K562 (cell line): ENCODE data around the gene PPP3CB. TPM values are rescaled to one million over a fixed set of nuclear protein-coding genes. Genes with fewer than 3 reads are reported as not detected.

Experiments used
- BHLHE40 ChIP-seq: IDR thresholded peaks from 2 replicates; pipeline ENCODE4 v1.6.1; 2011; ENCODE audit warnings: low read length, improper control_type of control experiment
- CEBPG ChIP-seq, 3 experiments: fragments of 200-800 bp in 1 of 3; sonication (Bioruptor generic) in 1 of 3; sonication (generic) in 1 of 3; formaldehyde crosslinking in 1 of 3; IDR thresholded peaks in 2 of 3; conservative IDR thresholded peaks in 1 of 3; 2 replicates each; pipeline versions ENCODE4 v1.6.1 to v1.8.0; 2016 to 2022; ENCODE audit warnings: missing compliant biosample characterization in 2 of 3, missing genetic modification characterization in 2 of 3, mild to moderate bottlenecking in 1 of 3, missing genetic modification reagents in 1 of 3
- DDX20 ChIP-seq: fragments of 450-650 bp; IDR thresholded peaks from 2 replicates; pipeline ENCODE4 v1.6.1; 2016; ENCODE audit warnings: missing genetic modification characterization, low read depth, mild to moderate bottlenecking, missing compliant biosample characterization, moderate library complexity
- ELF2 ChIP-seq: fragments of 250-450 bp; sonication (Bioruptor Pico); IDR thresholded peaks from 2 replicates; pipeline ENCODE4 v1.5.0; 2021; ENCODE audit warnings: mild to moderate bottlenecking
- FOXM1 ChIP-seq, 2 experiments: fragments of 450-650 bp in 1 of 2; sonication (generic) in 1 of 2; formaldehyde crosslinking in 1 of 2; IDR thresholded peaks; 2 replicates each; pipeline versions ENCODE4 v1.6.1 to v1.9.0; 2017 to 2022; ENCODE audit warnings: low read depth in 2 of 2, mild to moderate bottlenecking in 2 of 2, missing genetic modification reagents in 1 of 2, moderate library complexity in 1 of 2
- FUS ChIP-seq: fragments of 200-400 bp; formaldehyde crosslinking; optimal IDR thresholded peaks from 2 replicates; pipeline ENCODE3; 2017; ENCODE audit warnings: low read depth, low read length
- HMG20A ChIP-seq: fragments of 450-650 bp; formaldehyde crosslinking; conservative IDR thresholded peaks from 2 replicates; pipeline ENCODE4 v1.4.0; 2020; ENCODE audit warnings: mild to moderate bottlenecking, mixed read lengths
- HMGN3 ChIP-seq: IDR thresholded peaks from 2 replicates; pipeline ENCODE4 v1.6.1; 2011; ENCODE audit warnings: borderline replicate concordance, low read depth, mild to moderate bottlenecking, mixed read lengths, low read length; ENCODE audit not compliant: insufficient read length; ENCODE audit errors: extremely low read depth
- HNRNPLL ChIP-seq: fragments of 200-400 bp; formaldehyde crosslinking; IDR thresholded peaks from 2 replicates; pipeline ENCODE4 v1.6.1; 2017; ENCODE audit warnings: low read length, low read depth, mild to moderate bottlenecking; ENCODE audit not compliant: poor library complexity, severe bottlenecking
- MTA1 ChIP-seq: fragments of 450-650 bp; IDR thresholded peaks from 2 replicates; pipeline ENCODE4 v1.6.1; 2017; ENCODE audit warnings: borderline replicate concordance
- NFIC ChIP-seq: fragments of 450-650 bp; IDR thresholded peaks from 2 replicates; pipeline ENCODE4 v1.6.1; 2017; ENCODE audit warnings: mild to moderate bottlenecking, inconsistent platforms
- PCBP2 ChIP-seq: fragments of 200-400 bp; formaldehyde crosslinking; IDR thresholded peaks from 2 replicates; pipeline ENCODE4 v1.6.1; 2018; ENCODE audit warnings: low read length, low read depth, mild to moderate bottlenecking, moderate library complexity; ENCODE audit not compliant: poor library complexity, severe bottlenecking
- PHF20 ChIP-seq: fragments of 450-650 bp; IDR thresholded peaks from 2 replicates; pipeline ENCODE4 v1.6.1; 2018; ENCODE audit not compliant: partially characterized antibody
- POLR2A ChIP-seq: fragments of 450-650 bp; conservative IDR thresholded peaks from 2 replicates; pipeline ENCODE4 v1.6.1; 2016
- PRPF4 ChIP-seq: fragments of 200-400 bp; formaldehyde crosslinking; IDR thresholded peaks from one replicate; pipeline ENCODE4 v1.6.1; 2017; ENCODE audit warnings: low read length, low read depth, mild to moderate bottlenecking; ENCODE audit not compliant: insufficient read depth, poor library complexity, severe bottlenecking
- SIX5 ChIP-seq, 2 experiments: IDR thresholded peaks; 2 replicates each; pipeline ENCODE4 v1.6.1; 2011; ENCODE audit warnings: low read length in 2 of 2, borderline replicate concordance in 1 of 2, low read depth in 1 of 2, mild to moderate bottlenecking in 1 of 2, moderate library complexity in 1 of 2; ENCODE audit not compliant: insufficient read depth in 1 of 2
- TAF7 ChIP-seq: fragments of 450-650 bp; IDR thresholded peaks from 2 replicates; pipeline ENCODE4 v1.6.1; 2016; ENCODE audit warnings: missing genetic modification characterization, missing compliant biosample characterization
- YBX1 ChIP-seq: fragments of 450-650 bp; IDR thresholded peaks from 2 replicates; pipeline ENCODE4 v1.7.1; 2016; ENCODE audit warnings: mild to moderate bottlenecking
- ZFPM2 ChIP-seq: fragments of 250-450 bp; sonication (Bioruptor Pico); IDR thresholded peaks from 2 replicates; pipeline ENCODE4 v1.5.1; 2022; ENCODE audit warnings: mild to moderate bottlenecking
- ZNF133 ChIP-seq: fragments of 250-450 bp; sonication (Bioruptor Pico); IDR thresholded peaks from 2 replicates; pipeline ENCODE4 v1.4.0; 2020; ENCODE audit warnings: mild to moderate bottlenecking
- ZNF444 ChIP-seq: fragments of 250-450 bp; sonication (Bioruptor Pico); IDR thresholded peaks from 2 replicates; pipeline ENCODE4 v1.4.0; 2020; ENCODE audit warnings: mild to moderate bottlenecking, moderate library complexity
- ZNF584 ChIP-seq: fragments of 200-800 bp; sonication (Bioruptor generic); IDR thresholded peaks from 2 replicates; pipeline ENCODE4 v1.6.1; 2016; ENCODE audit warnings: low read depth, mild to moderate bottlenecking, missing genetic modification characterization, missing compliant biosample characterization
- polyA plus RNA-seq, 8 experiments: library from polyadenylated mRNA; depleted of rRNA in 4 of 8; stranded (reverse) in 5 of 8; unstranded in 3 of 8; fragments of >200 nt; fragmentation: Nextera tagmentation in 2 of 8; fragmentation: Illumina TruSeq in 1 of 8; extraction: Ambion mirVana in 2 of 8; extraction: Trizol in 1 of 8; gene quantifications; 2 replicates each; pipeline versions ENCODE4 v1.2.1 to v1.2.3, GENCODE V29; 2011 to 2014; ENCODE audit warnings: inconsistent platforms in 1 of 8, missing spikeins in 1 of 8
- total RNA-seq, 7 experiments: library from RNA; depleted of rRNA in 6 of 7; stranded (reverse); fragments of >200 nt in 6 of 7; fragmentation: Illumina TruSeq in 2 of 7; extraction: Trizol in 2 of 7; gene quantifications; 2 replicates each; pipeline versions ENCODE4 v1.2.1 to v1.2.3, GENCODE V29; 2011 to 2021; ENCODE audit warnings: low replicate concordance in 1 of 7
- TF ChIP-seq, protein P1 (sequence below): fragments of 450-650 bp; formaldehyde crosslinking; IDR thresholded peaks from 2 replicates; pipeline ENCODE4 v1.4.0; 2022; ENCODE audit warnings: missing genetic modification characterization
- TF ChIP-seq, protein P2 (sequence below): sonication (generic); formaldehyde crosslinking; IDR thresholded peaks from 2 replicates; pipeline ENCODE4 v1.8.1; 2023; ENCODE audit warnings: mild to moderate bottlenecking, missing genetic modification reagents
- TF ChIP-seq, protein P3 (sequence below): fragments of 450-650 bp; IDR thresholded peaks from 2 replicates; pipeline ENCODE4 v1.6.1; 2016; ENCODE audit warnings: missing biosample characterization, missing genetic modification characterization

PPP3CB gene
- total and polyA plus RNA-seq, 9 of the 15 experiments (the other 6 are each of a cell fraction or from before 2014, with no cell fraction given): 9.6 to 27.6 (median 17.8) TPM

GRCh38 chr10:73495226-73495883 is 469 bp downstream of the PPP3CB start (continued):
- TF ChIP-seq PRPF4 (peak; percentile 45), ZNF444 (CRISPR knock-in tag) (no peak), FUS (no peak), CEBPG (CRISPR knock-in tag; IDR thresholded peaks at IDR 0.05) (no peak), CEBPG (tag; conservative IDR thresholded peaks at IDR 0.05 in 1 of 2, IDR thresholded peaks at IDR 0.05 in 1 of 2) (no peak), DDX20 (tag) (no peak), SIX5 (IDR thresholded peaks at IDR 0.05; ENCODE audit: borderline replicate concordance in 1 of 2, insufficient read depth in 1 of 2, low read depth in 1 of 2, low read length in 2 of 2) (no peak), PCBP2 (no peak), YBX1 (no peak), MTA1 (no peak), ZNF584 (CRISPR knock-in tag) (no peak), ELF2 (peak; percentile 61; the same call in 1 of the 2 replicates), NFIC (peak; percentile 37), TAF7 (tag) (0 out of 2 replicates have a peak, but pooled peaks have one; percentile 58), HNRNPLL (peak; percentile 40), ZFPM2 (CRISPR knock-in tag) (no peak), HMG20A (CRISPR knock-in tag) (no peak), HMGN3 (peak; percentile 90), PHF20 (peak; percentile 15), BHLHE40 (no peak), FOXM1 (IDR thresholded peaks at IDR 0.05; ENCODE audit: low read depth) (no peak), FOXM1 (CRISPR knock-in tag; IDR thresholded peaks at IDR 0.05; ENCODE audit: low read depth) (no peak), ZNF133 (CRISPR knock-in tag) (no peak), POLR2A (peak; percentile 93)
- TF ChIP-seq, protein P1, sequence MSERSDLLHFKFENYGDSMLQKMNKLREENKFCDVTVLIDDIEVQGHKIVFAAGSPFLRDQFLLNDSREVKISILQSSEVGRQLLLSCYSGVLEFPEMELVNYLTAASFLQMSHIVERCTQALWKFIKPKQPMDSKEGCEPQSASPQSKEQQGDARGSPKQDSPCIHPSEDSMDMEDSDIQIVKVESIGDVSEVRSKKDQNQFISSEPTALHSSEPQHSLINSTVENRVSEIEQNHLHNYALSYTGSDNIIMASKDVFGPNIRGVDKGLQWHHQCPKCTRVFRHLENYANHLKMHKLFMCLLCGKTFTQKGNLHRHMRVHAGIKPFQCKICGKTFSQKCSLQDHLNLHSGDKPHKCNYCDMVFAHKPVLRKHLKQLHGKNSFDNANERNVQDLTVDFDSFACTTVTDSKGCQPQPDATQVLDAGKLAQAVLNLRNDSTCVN (CRISPR knock-in tag): no peak
- TF ChIP-seq, protein P2, sequence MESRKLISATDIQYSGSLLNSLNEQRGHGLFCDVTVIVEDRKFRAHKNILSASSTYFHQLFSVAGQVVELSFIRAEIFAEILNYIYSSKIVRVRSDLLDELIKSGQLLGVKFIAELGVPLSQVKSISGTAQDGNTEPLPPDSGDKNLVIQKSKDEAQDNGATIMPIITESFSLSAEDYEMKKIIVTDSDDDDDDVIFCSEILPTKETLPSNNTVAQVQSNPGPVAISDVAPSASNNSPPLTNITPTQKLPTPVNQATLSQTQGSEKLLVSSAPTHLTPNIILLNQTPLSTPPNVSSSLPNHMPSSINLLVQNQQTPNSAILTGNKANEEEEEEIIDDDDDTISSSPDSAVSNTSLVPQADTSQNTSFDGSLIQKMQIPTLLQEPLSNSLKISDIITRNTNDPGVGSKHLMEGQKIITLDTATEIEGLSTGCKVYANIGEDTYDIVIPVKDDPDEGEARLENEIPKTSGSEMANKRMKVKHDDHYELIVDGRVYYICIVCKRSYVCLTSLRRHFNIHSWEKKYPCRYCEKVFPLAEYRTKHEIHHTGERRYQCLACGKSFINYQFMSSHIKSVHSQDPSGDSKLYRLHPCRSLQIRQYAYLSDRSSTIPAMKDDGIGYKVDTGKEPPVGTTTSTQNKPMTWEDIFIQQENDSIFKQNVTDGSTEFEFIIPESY (CRISPR knock-in tag): no peak; the same call in none of the 2 replicates
- TF ChIP-seq, protein P3, sequence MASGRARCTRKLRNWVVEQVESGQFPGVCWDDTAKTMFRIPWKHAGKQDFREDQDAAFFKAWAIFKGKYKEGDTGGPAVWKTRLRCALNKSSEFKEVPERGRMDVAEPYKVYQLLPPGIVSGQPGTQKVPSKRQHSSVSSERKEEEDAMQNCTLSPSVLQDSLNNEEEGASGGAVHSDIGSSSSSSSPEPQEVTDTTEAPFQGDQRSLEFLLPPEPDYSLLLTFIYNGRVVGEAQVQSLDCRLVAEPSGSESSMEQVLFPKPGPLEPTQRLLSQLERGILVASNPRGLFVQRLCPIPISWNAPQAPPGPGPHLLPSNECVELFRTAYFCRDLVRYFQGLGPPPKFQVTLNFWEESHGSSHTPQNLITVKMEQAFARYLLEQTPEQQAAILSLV (tag): no peak
